Ovary (tissue), 9 donors: ENCODE results near the gene MAPKAP1. TPM values are rescaled to one million over a fixed set of nuclear protein-coding genes. Genes with fewer than 3 reads are reported as not detected.

Source experiments
- DNase-seq, 5 donors: peaks; one replicate each; pipeline ENCODE4 v3.0.0-alpha.2; 2019 to 2020
- H3K27ac ChIP-seq, 2 donors: fragments of 200-600 bp; one replicate each; pipeline versions ENCODE4 v1.5.1 to v1.8.0; 2019 to 2022
- H3K27me3 ChIP-seq: fragments of 200-600 bp; one replicate; pipeline ENCODE4 v1.8.0; 2022
- H3K36me3 ChIP-seq: fragments of 200-600 bp; sonication (generic); one replicate; pipeline ENCODE4 v1.5.1; 2019
- H3K4me1 ChIP-seq: one replicate; pipeline ENCODE4 v1.8.1; 2013; ENCODE audit warnings: mild to moderate bottlenecking, moderate library complexity; ENCODE audit not compliant: insufficient read depth
- H3K4me3 ChIP-seq: fragments of 200-600 bp; sonication (generic); one replicate; pipeline ENCODE4 v1.5.1; 2017
- H3K9me3 ChIP-seq, 2 donors: fragments of 200-600 bp in 1 of 2; sonication (generic) in 1 of 2; one replicate each; pipeline versions ENCODE4 v1.5.1 to v1.8.1; 2013 to 2019; ENCODE audit warnings: mild to moderate bottlenecking in 1 of 2, moderate library complexity in 1 of 2
- EP300 ChIP-seq: sonication (generic); formaldehyde crosslinking; IDR thresholded peaks from one replicate; pipeline ENCODE4 v1.6.1; 2017; ENCODE audit warnings: antibody characterized with exemption
- POLR2A ChIP-seq: fragments of 450-650 bp; IDR thresholded peaks from one replicate; pipeline ENCODE4 v1.6.1; 2017; ENCODE audit warnings: antibody characterized with exemption, mild to moderate bottlenecking, moderate library complexity
- WGBS, 3 donors: extraction: QIAGEN DNeasy Blood & Tissue Kit in 1 of 3; methylation state at CpG; one replicate each; pipeline versions ENCODE4 v1.1.5 to v1.1.7; 2013 to 2017; 5-methylcytosine and 5-hydroxymethylcytosine counted together
- intact Hi-C, 4 donors: fragments of 100-400 bp; cut with DNase I; formaldehyde crosslinking; loops; one replicate each; pipeline versions ENCODE4 v1.11.0 to v1.15.1; 2022 to 2023
- polyA plus RNA-seq, 2 donors: library from polyadenylated mRNA; stranded (reverse); fragments of 200-250 nt in 1 of 2; fragments of 350-450 nt in 1 of 2; fragmentation: Illumina TruSeq in 1 of 2; extraction: RNeasy Lipid Tissue Mini Kit (QIAGEN cat#74804) in 1 of 2; gene quantifications; one replicate each; pipeline ENCODE4 v1.2.3, GENCODE V29; 2013 to 2014
- total RNA-seq, 7 donors: library from RNA; depleted of rRNA in 2 of 7; stranded (reverse); fragments of >200 nt in 2 of 7; fragmentation: NEBNext Ultra II Directional in 3 of 7; extraction: Animal tissue kit (Norgen Biotek cat#: 25700) in 3 of 7; gene quantifications; one replicate each; pipeline versions ENCODE4 v1.1.0 to v1.2.4, GENCODE V29; 2016 to 2023
- TF ChIP-seq, protein P1 (sequence below), 3 donors: fragments of 450-650 bp in 2 of 3; fragments of 200-600 bp in 1 of 3; IDR thresholded peaks; one replicate each; pipeline versions ENCODE4 v1.5.1 to v1.8.0; 2016 to 2022; ENCODE audit warnings: antibody characterized with exemption in 3 of 3, mild to moderate bottlenecking in 1 of 3
- donor health status: DM: no; HTN: no; CAD: no; lungs with moderate emphysema.
- donor health status: DM: no; HTN: no; CAD: no.
- donor health status: Bipolar disorder and iron deficiency.
- donor health status: DM: yes; HTN: yes; CAD: no.
- donor health status: DM: no; HTN: no; CAD: no.
- donor health status: DM: yes; HTN: yes; CAD: no.

The MAPKAP1 gene
- total and polyA plus RNA-seq, 9 donors: 43.3 to 86.5 (median 50.2) TPM

GRCh38 chr9:125534971-125535701, 171.9 kb downstream of the MAPKAP1 start:
- 52 to 62% (median 57%) methylated on average over 4 of the region's 4 CpGs for WGBS, 3 donors
- H3K36me3 ChIP-seq: no peaks in the 10 kb centered on the region
- no peaks in the 10 kb centered on the region for H3K27me3 ChIP-seq
- intact Hi-C loops: no loop called here
- peaks cover 13% of the 10 kb centered on the region for H3K4me1 ChIP-seq
- H3K27ac ChIP-seq: no peak overlapping the region
- TF ChIP-seq POLR2A (no peak), EP300 (no peak)
- TF ChIP-seq, protein P1, sequence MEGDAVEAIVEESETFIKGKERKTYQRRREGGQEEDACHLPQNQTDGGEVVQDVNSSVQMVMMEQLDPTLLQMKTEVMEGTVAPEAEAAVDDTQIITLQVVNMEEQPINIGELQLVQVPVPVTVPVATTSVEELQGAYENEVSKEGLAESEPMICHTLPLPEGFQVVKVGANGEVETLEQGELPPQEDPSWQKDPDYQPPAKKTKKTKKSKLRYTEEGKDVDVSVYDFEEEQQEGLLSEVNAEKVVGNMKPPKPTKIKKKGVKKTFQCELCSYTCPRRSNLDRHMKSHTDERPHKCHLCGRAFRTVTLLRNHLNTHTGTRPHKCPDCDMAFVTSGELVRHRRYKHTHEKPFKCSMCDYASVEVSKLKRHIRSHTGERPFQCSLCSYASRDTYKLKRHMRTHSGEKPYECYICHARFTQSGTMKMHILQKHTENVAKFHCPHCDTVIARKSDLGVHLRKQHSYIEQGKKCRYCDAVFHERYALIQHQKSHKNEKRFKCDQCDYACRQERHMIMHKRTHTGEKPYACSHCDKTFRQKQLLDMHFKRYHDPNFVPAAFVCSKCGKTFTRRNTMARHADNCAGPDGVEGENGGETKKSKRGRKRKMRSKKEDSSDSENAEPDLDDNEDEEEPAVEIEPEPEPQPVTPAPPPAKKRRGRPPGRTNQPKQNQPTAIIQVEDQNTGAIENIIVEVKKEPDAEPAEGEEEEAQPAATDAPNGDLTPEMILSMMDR (IDR thresholded peaks at IDR 0.05): no peak
- DNase-seq: no peak
- no peaks in the 10 kb centered on the region for H3K9me3 ChIP-seq
- H3K4me3 ChIP-seq: no peak overlapping the region

DNA sequence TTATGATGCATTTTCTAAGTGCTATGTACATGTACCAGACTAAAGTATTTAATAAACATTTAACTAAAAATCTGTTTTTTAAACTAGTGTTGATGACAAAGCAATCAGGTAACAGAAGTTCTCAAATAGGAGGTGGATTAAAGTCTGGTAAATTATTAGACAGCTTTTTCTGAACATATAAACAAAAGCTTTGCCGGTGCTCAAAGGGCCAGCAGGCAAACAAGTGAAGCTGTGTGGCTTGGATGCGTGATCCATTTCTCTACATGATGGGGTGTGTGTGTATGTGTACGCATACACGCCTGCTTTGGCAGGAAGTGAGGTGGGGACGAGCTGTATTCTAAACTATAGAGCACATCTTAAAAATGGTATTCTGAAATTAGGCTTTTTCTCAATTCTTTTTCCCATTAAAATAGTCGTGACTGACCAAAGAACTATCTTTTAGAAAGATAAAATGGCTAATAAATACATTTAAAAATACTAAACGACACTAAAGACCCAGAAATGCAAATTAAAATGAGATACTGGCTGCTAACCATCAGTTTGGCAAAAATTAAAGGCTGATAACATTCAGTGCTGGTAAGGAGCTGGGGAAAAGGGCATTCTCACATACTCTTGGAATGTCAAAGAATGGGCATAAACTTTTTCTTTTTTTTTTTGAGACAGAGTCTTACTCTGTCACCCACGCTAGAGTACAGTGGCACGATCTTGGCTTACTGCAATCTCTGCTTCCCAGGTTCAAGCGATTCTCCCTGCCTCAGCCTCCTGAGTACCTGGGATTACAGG, 174.0 kb downstream of the MAPKAP1 start:
- no peaks in the 10 kb centered on the region for H3K36me3 ChIP-seq
- peaks cover 14% of the 10 kb centered on the region for H3K4me1 ChIP-seq
- no peak overlapping the region for H3K27ac ChIP-seq
- H3K27me3 ChIP-seq: no peaks in the 10 kb centered on the region
- no peaks in the 10 kb centered on the region for H3K9me3 ChIP-seq
- TF ChIP-seq EP300: no peak
- no peak for TF ChIP-seq POLR2A
- TF ChIP-seq, protein P1 (IDR thresholded peaks at IDR 0.05): no peak
- no peak for DNase-seq
- WGBS, 3 donors: 96 to 97% (median 96%) methylated on average over 10 of the region's 10 CpGs
- no peak overlapping the region for H3K4me3 ChIP-seq
- intact Hi-C loops: no loop called here

DNA sequence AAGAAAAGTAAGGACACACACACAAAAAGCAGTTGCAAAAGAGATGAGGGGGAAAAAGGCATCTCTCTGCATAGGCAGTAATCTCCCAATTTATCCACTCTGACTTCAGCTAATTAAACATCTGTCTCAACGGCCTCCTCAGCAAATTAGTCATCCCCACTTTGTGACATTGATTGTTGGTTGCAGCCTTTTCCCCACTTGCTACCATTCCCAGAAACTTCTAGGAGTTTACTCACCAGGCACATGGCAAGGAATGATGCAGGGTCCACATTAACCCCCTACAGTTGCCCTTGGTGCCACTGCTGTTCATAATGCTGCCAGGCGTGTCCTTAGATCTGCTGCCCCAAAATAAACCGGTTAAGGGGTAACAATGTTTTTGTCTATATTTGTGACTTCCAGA, 174.6 kb downstream of the MAPKAP1 start:
- no peaks in the 10 kb centered on the region for H3K27me3 ChIP-seq
- 84 to 93% (median 88%) methylated on average over 3 of the region's 3 CpGs for WGBS, 3 donors
- TF ChIP-seq POLR2A (no peak), EP300 (no peak)
- TF ChIP-seq, protein P1 (IDR thresholded peaks at IDR 0.05): no peak
- H3K4me3 ChIP-seq: no peak overlapping the region
- intact Hi-C loops: no loop called here
- DNase-seq: no peak
- H3K9me3 ChIP-seq: no peaks in the 10 kb centered on the region
- H3K36me3 ChIP-seq: no peaks in the 10 kb centered on the region
- H3K4me1 ChIP-seq: peaks cover 9% of the 10 kb centered on the region
- no peak overlapping the region for H3K27ac ChIP-seq

DNA sequence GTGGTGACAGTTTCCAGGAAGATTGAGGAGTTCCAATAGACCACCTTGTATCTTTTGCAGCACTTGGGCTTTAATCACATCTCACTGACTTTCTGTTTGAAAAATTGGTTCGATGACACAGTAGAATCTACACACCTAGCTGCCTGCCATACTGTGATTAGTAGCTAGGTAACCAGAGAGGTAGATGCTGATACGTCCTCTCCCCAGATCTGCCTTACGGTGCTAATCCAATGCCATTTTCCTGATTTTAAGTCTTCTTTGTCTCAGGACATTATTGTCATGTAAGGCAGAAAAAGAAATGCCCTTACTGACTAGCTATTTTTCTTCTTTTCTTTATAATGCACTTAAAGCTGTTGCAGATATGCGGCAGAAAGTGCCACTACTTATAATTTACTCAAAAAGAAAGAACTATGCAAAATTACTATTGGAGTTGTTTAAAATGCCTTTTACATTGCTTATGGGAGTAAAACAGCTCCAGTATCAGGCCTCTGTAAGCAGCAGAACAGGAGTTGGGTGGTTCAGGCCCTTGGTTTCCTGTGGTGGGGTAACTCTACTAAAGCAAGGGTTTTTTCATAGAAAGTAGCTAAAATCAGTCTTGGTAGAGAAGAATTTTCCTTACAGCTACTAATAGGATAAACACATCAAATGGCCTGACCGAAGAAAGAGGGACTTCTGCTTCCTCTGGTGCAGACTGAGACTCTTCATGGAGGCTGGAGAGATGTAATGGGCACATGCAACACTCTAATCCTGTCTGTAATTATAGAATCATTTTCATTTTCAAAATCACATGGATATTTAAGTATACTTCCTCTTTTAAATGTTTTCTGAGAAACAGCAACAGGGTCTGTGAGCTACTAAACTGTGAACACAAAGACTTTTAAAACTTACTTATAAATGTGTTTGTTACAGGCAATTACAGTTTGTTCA, 177.2 kb downstream of the MAPKAP1 start:
- Histone ChIP-seq H3K4me1 (peaks cover 10% of the 10 kb centered on the region), H3K4me3 (no peak overlapping the region), H3K27me3 (no peaks in the 10 kb centered on the region), H3K36me3 (no peaks in the 10 kb centered on the region), H3K9me3 (no peaks in the 10 kb centered on the region), H3K27ac (no peak overlapping the region)
- no peak for TF ChIP-seq POLR2A
- TF ChIP-seq, protein P1 (IDR thresholded peaks at IDR 0.05): no peak
- TF ChIP-seq EP300: no peak
- 88 to 95% (median 92%) methylated on average over 5 of the region's 5 CpGs for WGBS, 3 donors
- intact Hi-C loops: no loop called here
- DNase-seq: no peak
